ENCODE results near the gene MREG.

The MREG gene

GRCh38 chr2:216041438-216041837 lies 28.1 kb upstream of the MREG start:
- DNase-seq (ENCODE audit: low read depth) = no peak
- TF ChIP-seq CTCF (IDR thresholded peaks at IDR 0.05; ENCODE audit: low read depth, low read length) (no peak), POLR2A (IDR thresholded peaks at IDR 0.05; ENCODE audit: extremely low read depth, insufficient read length) (no peak), MYC (IDR thresholded peaks at IDR 0.05; ENCODE audit: low read depth, low read length) (no peak), MAX (IDR thresholded peaks at IDR 0.05; ENCODE audit: low read depth, low read length) (no peak)
- H3K4me3 ChIP-seq (ENCODE audit: low read depth, low read length) = no peak overlapping the region

- no peak for TF ChIP-seq CTCF (IDR thresholded peaks at IDR 0.05; ENCODE audit: low read depth, low read length)
- no peak for TF ChIP-seq MYC (IDR thresholded peaks at IDR 0.05; ENCODE audit: low read depth, low read length)
- TF ChIP-seq POLR2A (IDR thresholded peaks at IDR 0.05; ENCODE audit: extremely low read depth, insufficient read length) = no peak
- TF ChIP-seq MAX (IDR thresholded peaks at IDR 0.05; ENCODE audit: low read depth, low read length) = no peak
- no peak for DNase-seq (ENCODE audit: low read depth)
- H3K4me3 ChIP-seq (ENCODE audit: low read depth, low read length) = no peak overlapping the region
Measured at GRCh38 chr2:216039918-216040317, 26.6 kb upstream of the MREG start.

- TF ChIP-seq MYC (IDR thresholded peaks at IDR 0.05; ENCODE audit: low read depth, low read length) (no peak), CTCF (IDR thresholded peaks at IDR 0.05; ENCODE audit: low read depth, low read length) (peak; percentile 93)
- DNase-seq (ENCODE audit: low read depth) = peak; percentile 81
- H3K4me3 ChIP-seq (ENCODE audit: low read depth, low read length) = no peak overlapping the region
Measured at GRCh38 chr2:216034065-216034464, 20.7 kb upstream of the MREG start.

- no peak overlapping the region for H3K4me3 ChIP-seq (ENCODE audit: low read depth, low read length)
- TF ChIP-seq CTCF (IDR thresholded peaks at IDR 0.05; ENCODE audit: low read depth, low read length) (no peak), POLR2A (IDR thresholded peaks at IDR 0.05; ENCODE audit: extremely low read depth, insufficient read length) (no peak), MYC (IDR thresholded peaks at IDR 0.05; ENCODE audit: low read depth, low read length) (no peak), MAX (IDR thresholded peaks at IDR 0.05; ENCODE audit: low read depth, low read length) (no peak)
Measured at GRCh38 chr2:216033403-216033802, 20.1 kb upstream of the MREG start.

GRCh38 chr2:216031960-216032689 lies 18.8 kb upstream of the MREG start:
- no peak for DNase-seq (ENCODE audit: low read depth)
- no peak for TF ChIP-seq CTCF (IDR thresholded peaks at IDR 0.05; ENCODE audit: low read depth, low read length)
- no peak for TF ChIP-seq MAX (IDR thresholded peaks at IDR 0.05; ENCODE audit: low read depth, low read length)
- no peak for TF ChIP-seq MYC (IDR thresholded peaks at IDR 0.05; ENCODE audit: low read depth, low read length)
- no peak for TF ChIP-seq POLR2A (IDR thresholded peaks at IDR 0.05; ENCODE audit: extremely low read depth, insufficient read length)
- no peak overlapping the region for H3K4me3 ChIP-seq (ENCODE audit: low read depth, low read length)

More at GRCh38 chr2:216033403-216033802, 20.1 kb upstream of the MREG start:
- no peak for DNase-seq (ENCODE audit: low read depth)

Measured in NB4 (cell line).